HG03521 (cell line): ENCODE measurements around the gene CD2AP.

ENCODE experiments used
- ATAC-seq: cut with Tn5 transposase; IDR thresholded peaks from one replicate; pipeline ENCODE4 v1.9.1; 2021; ENCODE audit warnings: mild to moderate bottlenecking, moderate library complexity; ENCODE audit not compliant: unreplicated experiment

Gene CD2AP

DNA sequence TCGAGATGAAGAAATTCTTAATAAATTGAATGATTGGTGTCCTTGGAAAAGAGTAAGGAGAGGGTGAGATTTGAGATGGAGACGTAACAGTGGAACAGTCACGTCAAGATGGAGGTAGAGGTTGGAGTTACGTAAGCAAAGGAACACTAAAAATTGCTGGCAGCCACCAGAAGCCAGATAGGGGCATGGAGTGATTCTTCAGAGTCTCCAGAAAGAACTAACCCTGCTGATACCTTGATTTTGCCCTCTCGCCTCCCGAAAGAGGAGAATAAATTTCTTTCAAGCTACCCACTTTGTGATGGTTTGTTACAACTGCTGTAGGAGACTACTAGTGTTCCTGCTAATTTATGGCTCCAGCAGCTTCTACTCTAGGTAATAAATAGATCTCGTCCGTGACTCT lies 17.6 kb downstream of the CD2AP start:
- ATAC-seq: no peak

DNA sequence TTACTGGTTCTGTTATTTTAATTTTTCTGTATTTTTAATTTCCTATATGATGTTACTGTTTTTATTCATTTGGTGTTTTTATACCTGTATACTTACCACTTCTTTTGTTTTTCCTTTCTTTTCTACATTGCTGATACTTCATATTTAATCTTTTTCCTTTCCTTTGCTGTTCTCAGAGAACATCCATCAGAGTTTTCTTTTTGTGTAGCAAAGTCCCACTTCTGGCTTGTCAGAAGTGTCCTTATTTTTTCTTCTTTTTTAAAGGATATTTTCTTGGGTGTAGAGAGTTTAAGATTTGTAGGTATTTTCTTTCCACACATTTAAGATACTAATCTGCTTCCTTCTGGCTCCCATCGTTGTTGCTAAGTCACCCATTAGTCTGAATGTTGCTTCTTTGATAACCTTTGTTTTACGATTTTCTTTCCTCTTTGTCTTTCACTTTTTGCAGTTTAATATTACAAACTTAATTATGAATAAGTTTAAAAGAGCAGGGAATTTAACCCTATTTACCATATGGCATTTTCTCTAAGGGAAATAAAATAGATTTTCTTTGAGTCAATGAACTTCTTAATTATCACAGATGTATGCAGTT lies 18.5 kb downstream of the CD2AP start:
- ATAC-seq: no peak

DNA sequence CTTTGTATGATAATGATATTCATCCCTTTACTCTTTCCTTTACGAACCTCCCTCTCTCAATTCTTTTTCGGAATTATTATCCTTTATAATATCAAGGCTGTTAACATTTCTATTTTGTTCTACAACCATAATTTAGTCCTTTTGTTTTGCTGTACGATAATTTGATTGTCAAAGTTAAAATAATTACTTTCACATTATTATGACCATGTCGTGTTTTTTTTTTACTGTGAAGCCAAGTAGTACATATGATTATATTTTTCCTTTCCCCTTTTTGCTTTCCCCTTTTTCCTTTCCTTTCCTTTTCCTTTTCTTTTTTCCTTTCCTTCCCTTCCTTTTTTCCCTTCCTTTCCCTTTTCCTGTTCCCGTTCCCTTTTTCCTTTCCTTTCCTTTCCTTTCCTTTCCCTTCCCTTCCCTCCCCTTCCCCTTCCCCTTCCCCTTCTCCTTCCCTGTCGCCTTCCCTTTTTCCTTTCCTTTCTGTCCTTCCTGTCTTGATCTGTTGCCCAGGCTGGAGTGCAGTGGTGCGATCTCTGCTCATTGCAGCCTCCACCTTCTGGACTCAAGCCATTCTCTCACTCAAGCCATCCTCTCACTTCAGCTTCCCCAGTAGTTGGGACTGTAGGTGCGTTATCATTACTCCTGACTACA lies 19.5 kb downstream of the CD2AP start:
- ATAC-seq: no peak

DNA sequence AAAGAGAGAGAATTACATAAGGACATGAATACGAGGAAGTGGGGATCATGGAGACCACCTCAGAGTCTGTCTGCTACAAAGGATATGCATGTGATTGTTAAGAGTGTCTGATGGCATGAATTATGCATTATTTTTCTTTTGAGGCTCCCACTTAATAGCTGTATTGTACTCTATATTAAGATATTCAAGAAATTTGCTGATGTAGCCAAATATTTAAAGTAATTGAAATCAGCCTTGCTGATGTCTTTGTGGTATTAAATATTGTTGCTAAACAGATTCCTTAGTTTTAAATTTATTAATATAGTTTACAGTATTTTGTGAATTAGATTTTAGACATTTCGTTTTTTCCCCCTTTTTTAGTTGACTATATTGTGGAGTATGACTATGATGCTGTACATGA lies 25.3 kb downstream of the CD2AP start:
- no peak for ATAC-seq

GRCh38 chr6:47509937-47510336 lies 32.3 kb downstream of the CD2AP start:
- no peak for ATAC-seq

GRCh38 chr6:47512872-47513271 lies 35.3 kb downstream of the CD2AP start:
- no peak for ATAC-seq

DNA sequence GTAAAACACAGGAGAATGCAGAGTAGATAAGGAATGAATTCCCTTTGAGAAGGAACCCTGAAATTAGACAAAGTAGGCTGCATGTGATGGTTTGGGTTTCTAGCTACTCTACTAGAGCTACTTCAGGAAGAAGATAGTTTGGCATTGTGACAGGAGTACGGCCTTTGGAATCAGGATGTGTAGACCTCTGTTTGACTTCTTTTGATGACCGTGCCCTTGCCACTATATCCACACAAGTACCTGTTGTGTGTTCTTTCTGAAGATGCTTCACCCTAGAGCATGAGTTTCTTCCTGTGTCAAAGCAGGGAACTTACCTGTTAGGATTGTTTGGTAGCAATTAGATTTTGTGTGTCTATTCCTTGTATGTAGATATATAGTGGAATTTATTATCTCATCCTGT lies 41.7 kb downstream of the CD2AP start:
- ATAC-seq: no peak

DNA sequence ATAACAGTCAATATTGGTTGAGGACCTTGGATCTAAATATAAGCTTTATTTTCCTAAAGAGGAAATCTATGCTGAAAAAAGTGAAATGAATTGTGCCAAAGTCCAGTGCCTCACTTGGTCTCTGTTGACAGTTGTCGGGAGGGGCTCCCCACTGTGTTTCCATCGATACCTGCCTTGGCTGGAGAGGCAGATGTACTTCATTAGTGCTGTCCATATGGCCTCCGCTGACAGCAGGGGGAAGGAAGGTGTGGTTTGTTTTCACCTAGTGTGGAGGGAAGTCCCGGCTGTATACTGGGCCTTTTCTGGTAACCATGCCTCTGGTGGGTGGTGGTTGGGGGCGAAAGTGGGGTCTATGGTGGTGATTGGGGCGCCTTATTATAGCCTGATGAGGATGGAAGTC lies 42.7 kb downstream of the CD2AP start:
- no peak for ATAC-seq

DNA sequence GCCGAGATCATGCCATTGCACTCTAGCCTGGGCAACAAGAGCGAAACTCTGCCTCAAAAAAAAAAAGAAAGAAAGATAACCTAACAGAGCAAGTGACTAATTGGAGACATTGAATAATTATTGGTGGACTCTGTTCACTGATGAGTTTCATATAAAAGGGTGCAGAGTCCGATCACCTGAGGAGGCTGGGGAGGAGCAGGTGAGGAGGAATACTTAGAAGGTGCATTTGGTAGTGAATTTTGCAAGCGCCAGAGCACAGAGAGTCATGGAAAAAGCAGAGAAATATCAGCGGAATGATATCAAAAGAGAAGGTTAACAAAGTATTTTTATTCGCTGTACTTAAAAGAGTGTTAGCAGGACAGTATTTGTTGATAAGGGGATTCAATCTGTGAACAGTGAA lies 44.4 kb downstream of the CD2AP start:
- ATAC-seq: no peak

- ATAC-seq: no peak
Observed at GRCh38 chr6:47524136-47524845, 46.7 kb downstream of the CD2AP start.

GRCh38 chr6:47525330-47526057 lies 47.9 kb downstream of the CD2AP start:
- ATAC-seq: no peak

GRCh38 chr6:47527274-47527673 lies 49.7 kb downstream of the CD2AP start:
- ATAC-seq: no peak

DNA sequence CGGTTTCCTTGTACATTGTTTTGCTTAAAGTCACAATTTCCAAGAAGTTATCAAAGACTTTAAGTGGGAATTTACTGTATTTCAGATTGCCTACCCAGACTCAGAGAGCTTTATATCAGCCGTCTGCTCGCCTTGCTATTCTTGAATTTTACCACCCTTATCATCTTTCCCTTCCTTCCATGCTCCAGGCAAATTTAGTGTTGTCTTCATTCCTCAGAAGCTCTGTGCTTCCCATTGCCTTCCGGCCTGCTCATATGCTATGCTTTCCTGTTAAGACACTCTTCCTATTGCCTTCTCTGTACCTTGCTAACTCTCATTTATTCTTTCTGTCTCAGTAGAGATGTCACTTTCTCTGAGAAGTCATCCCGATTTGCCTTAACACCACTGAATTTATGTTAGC lies 52.1 kb downstream of the CD2AP start:
- ATAC-seq: no peak

GRCh38 chr6:47532981-47533585 lies 55.5 kb downstream of the CD2AP start:
- ATAC-seq: no peak

DNA sequence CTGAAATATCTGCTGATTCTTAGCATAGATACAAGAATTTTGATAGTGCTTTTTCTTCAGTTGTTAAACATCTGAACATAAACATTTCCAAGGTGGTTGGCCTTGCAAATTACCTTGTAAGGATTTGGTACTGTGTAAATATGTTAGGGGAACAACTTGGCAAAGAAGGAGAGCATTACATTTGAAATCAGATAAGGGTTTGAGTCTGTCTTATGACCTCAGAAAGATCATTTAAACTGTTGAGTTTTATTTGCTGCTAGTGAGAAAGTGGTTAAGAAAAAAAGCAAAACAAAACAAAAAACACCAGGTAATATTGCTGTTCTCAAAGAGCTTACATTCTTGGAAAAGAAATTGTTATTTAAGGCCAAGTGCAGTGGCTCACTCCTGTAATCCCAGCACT lies 56.5 kb downstream of the CD2AP start:
- ATAC-seq: no peak

- no peak for ATAC-seq
Observed at GRCh38 chr6:47535316-47536225, 58.0 kb downstream of the CD2AP start.

GRCh38 chr6:47536816-47537401 lies 59.3 kb downstream of the CD2AP start:
- no peak for ATAC-seq

DNA sequence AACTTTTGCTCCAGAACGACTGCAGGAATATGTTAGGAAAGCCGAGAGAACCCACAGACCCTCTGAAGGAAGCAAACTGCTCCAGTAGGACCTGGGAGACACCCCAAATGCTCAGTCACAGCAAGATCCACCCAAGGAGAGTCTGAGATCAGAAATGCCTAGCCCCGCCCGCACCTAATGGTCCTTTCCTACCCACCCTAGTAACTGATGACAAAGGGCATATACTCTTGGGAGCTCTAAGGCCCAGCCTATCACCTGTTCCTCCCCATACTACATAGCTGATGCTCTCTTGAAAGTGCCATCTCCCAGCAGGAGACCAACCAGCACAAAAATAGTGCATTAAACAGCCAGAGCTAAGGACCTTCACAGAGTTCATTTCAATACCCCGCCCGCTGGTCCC lies 67.6 kb downstream of the CD2AP start:
- no peak for ATAC-seq

DNA sequence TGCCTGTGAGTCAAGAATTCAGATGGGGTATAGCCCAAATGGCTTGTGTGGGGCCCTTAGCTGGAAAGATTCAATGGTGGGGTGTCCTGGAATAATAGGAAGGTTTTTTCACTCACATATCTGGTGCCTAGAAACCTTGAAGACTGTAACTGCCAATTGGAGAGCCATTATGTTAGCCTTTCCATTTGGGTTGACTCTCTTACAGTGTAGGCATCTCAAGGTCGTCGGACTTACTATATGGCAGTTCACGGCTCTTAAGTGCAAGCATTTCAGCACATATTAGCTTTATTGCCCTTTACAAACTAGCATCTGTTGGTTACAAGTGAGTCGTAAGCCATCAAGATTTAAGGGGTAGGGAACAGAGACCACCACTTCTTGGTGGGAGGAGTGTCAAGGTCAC lies 74.1 kb downstream of the CD2AP start:
- no peak for ATAC-seq

- ATAC-seq: no peak
Observed at GRCh38 chr6:47552319-47552718, 74.7 kb downstream of the CD2AP start.
